Activated T-cell treated with anti-CD3 and anti-CD28 coated beads, Interleukin-2, amount 50 U/mL, for 4 hours (primary cell): ENCODE measurements around the gene AMH. TPM values are rescaled to one million over a fixed set of nuclear protein-coding genes. Genes with fewer than 3 reads are reported as not detected.
A peak's percentile ranks its signal among the peaks of the same experiment; 100 is the strongest.

ENCODE experiments used
- ATAC-seq, 2 donors: fragments of 200-7000 bp; cut with Tn5 transposase; one replicate each; pipeline ENCODE4 v1.10.0; 2021
- DNase-seq: peaks from one replicate; pipeline ENCODE4 v3.0.0-alpha.2; 2020
- H3K27me3 Mint-ChIP-seq: one replicate; pipeline ENCODE4 v1.8.0; 2021; ENCODE audit warnings: low read depth, mixed read lengths
- H3K36me3 Mint-ChIP-seq: one replicate; pipeline ENCODE4 v1.8.0; 2022; ENCODE audit warnings: mixed read lengths; ENCODE audit not compliant: insufficient read depth
- H3K4me1 Mint-ChIP-seq: one replicate; pipeline ENCODE4 v1.8.0; 2021; ENCODE audit warnings: low read depth, mixed read lengths
- H3K4me3 Mint-ChIP-seq: one replicate; pipeline ENCODE4 v1.8.0; 2021; ENCODE audit warnings: mild to moderate bottlenecking, moderate library complexity, mixed read lengths
- H3K9me3 Mint-ChIP-seq: one replicate; pipeline ENCODE4 v1.8.0; 2021; ENCODE audit warnings: mixed read lengths
- total RNA-seq, 3 donors: library from RNA; stranded (reverse); gene quantifications; one replicate each; pipeline ENCODE4 v1.2.1, GENCODE V29; 2021

Gene AMH
- total RNA-seq, 3 donors from 2014 or later: 3.9 to 9.4 (median 5.8) TPM

DNA sequence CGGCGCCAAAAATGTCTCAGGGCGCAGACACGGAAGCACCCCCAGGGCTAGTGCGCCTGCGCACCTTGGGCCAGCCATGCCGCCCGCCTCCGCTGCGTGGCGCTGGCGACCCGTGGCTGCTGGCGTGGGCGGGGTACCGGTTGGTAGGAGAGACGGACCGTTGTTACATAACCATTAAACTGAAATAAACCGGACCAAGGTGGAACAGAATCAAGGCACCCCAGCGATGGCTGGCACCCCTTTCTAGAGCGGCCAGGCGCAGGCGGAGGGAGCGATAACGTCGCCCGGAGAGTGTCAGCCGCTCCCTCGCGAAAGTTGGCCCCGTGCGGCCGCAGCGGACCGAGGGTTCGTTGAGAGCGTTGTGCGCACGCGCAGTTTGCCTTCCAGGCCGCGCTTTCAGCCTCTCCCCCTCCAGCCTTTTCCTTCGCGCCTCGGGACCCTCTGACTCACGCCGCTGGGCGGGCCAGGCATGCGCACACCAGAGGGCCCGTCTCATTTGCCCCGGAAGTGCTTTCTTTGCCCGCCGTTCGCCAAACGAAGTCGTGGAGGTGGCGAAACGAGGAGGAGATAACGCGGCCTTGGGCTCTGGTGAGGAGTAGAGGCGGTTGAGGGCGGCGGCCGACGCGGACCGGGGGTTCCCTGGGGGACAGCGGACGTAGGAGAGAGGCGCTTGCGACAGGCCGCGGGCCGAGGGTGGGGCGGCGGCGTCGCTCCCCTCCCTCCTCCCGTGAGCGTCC is 12.6 kb upstream of the AMH start, which contains the start of the genes PLEKHJ1 and SF3A2:
Gene PLEKHJ1 (minus strand): TSS at position 16 of the 737 bp plus-strand sequence. CDS start 81 bp downstream, outside the sequence.
Gene SF3A2 (plus strand): TSS at position 511 of the 737 bp plus-strand sequence. CDS start 6,595 bp downstream, outside the sequence.
- Mint-ChIP-seq H3K36me3 (peaks cover 25% of the 10 kb centered on the region), H3K4me3 (peak within 1 kb of the TSS; percentile 97), H3K27me3 (no peaks in the 10 kb centered on the region), H3K4me1 (peaks cover 52% of the 10 kb centered on the region), H3K9me3 (no peaks in the 10 kb centered on the region)
- DNase-seq: peak; percentile 99
- ATAC-seq: peak; percentile 78

- ATAC-seq (no peak), DNase-seq (no peak)
- no peaks in the 10 kb centered on the region for H3K27me3 Mint-ChIP-seq
- peaks cover 24% of the 10 kb centered on the region for H3K36me3 Mint-ChIP-seq
- peak overlapping the region; percentile 97 for H3K4me3 Mint-ChIP-seq
- peaks cover 60% of the 10 kb centered on the region for H3K4me1 Mint-ChIP-seq
- no peaks in the 10 kb centered on the region for H3K9me3 Mint-ChIP-seq
Measured at GRCh38 chr19:2237051-2237868, 11.9 kb upstream of the AMH start.

GRCh38 chr19:2237869-2238153 is 11.3 kb upstream of the AMH start:
- Mint-ChIP-seq H3K27me3 (no peaks in the 10 kb centered on the region), H3K36me3 (peaks cover 27% of the 10 kb centered on the region)

DNA sequence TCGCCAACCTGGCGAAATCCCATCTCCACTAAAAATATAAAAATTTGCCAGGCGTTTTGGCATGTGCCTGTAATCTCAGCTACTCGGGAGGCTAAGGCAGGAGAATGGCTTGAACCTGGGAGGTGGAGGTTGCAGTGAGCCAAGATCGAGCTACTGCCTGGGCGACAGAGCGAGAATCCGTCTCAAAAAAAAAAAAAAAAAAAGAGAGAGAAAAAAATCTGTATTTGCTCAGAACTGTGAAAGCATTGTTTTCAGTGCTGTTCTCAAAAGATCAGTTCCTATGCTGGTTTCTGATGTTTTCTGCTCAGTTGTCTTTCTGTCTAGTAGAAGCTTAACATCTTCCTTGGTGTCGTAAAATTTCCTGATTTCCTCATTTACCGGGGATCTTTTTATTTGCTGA is 9.9 kb upstream of the AMH start:
- Mint-ChIP-seq H3K36me3 (peaks cover 24% of the 10 kb centered on the region), H3K27me3 (no peaks in the 10 kb centered on the region)

More at GRCh38 chr19:2237869-2238153, 11.3 kb upstream of the AMH start:
- Mint-ChIP-seq H3K4me3 (peak overlapping the region; percentile 97), H3K9me3 (no peaks in the 10 kb centered on the region), H3K4me1 (peaks cover 65% of the 10 kb centered on the region)
- DNase-seq: no peak
- no peak for ATAC-seq

GRCh38 chr19:2239771-2240770 is 9.1 kb upstream of the AMH start:
- Mint-ChIP-seq H3K36me3 (peaks cover 27% of the 10 kb centered on the region), H3K9me3 (no peaks in the 10 kb centered on the region), H3K27me3 (no peaks in the 10 kb centered on the region), H3K4me3 (peak overlapping the region; percentile 97), H3K4me1 (peaks cover 58% of the 10 kb centered on the region)
- DNase-seq (no peak), ATAC-seq (no peak)

More for the DNA sequence above, 9.9 kb upstream of the AMH start:
- ATAC-seq (no peak), DNase-seq (no peak)
- Mint-ChIP-seq H3K4me1 (peaks cover 63% of the 10 kb centered on the region), H3K4me3 (peak overlapping the region; percentile 97), H3K9me3 (no peaks in the 10 kb centered on the region)

DNA sequence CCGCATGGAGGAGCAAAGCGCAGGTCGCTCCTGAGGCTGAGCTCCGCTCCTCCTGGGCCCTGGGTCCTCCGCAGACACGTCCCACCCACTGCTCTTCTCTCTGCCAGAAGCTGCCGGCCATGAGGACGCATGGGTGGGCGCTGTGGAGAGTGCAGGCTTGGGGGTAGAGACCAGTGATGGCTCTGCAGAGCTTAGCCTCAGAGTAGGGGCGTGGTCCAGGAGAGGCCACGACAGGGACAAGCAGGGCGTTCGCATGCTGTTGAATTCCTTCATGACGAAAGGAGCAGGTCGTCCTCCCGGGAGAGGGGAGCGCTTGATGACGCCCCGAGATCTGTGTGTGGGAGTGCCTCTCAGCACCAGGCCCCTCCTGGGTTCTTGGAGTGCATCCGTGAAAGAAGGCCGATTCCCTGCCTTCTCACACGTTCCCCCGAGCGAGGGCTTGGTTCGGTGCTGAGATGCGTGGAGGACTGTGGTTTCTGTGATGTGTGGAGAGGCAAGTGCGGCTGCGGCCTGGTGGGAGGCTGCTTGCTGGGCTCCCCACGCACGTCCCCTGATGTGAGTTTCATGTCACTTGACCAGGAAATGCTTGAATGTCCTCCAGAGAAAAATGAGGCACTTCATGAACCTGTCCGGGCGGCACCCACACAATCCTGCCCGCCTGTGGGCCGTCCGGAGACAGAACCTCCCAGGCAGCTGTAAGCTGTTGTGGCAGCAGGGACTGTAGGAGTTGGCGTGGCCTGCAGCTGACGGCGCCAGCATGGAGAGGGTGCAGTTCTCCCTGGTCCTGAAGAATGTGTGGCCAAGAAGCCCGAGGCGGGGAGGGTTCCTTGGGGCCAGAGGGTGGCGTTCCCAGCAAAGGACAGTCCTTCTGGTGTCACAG is 8.0 kb upstream of the AMH start:
- H3K4me1 Mint-ChIP-seq: peaks cover 56% of the 10 kb centered on the region
- no peaks in the 10 kb centered on the region for H3K9me3 Mint-ChIP-seq
- peak overlapping the region; percentile 97 for H3K4me3 Mint-ChIP-seq
- ATAC-seq: no peak
- DNase-seq: no peak
- H3K27me3 Mint-ChIP-seq: no peaks in the 10 kb centered on the region
- peaks cover 32% of the 10 kb centered on the region for H3K36me3 Mint-ChIP-seq

DNA sequence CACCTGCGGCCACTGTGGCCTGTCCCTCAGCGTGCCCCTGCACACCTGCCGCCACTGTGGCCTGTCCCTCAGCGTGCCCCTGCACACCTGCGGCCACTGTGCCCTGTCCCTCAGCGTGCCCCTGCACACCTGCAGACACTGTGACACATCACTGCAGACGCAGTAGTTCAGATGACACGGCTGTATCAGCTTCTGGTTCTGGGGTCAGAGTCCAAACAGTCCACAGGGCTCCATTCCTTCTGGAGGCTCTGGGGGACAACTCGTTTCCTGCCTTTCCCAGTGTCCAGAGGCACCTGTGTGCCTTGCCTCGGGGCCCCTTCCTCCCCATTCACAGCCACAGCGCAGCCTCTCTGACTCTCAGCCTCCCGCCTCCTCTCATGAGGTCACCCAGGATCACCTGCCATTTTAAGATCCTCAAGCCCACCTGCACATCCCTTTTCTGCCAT is 7.0 kb upstream of the AMH start:
- H3K36me3 Mint-ChIP-seq: peaks cover 33% of the 10 kb centered on the region
- peak overlapping the region; percentile 19 for H3K4me3 Mint-ChIP-seq
- no peak for ATAC-seq
- no peaks in the 10 kb centered on the region for H3K27me3 Mint-ChIP-seq
- H3K9me3 Mint-ChIP-seq: no peaks in the 10 kb centered on the region
- DNase-seq: no peak
- H3K4me1 Mint-ChIP-seq: peaks cover 53% of the 10 kb centered on the region

- no peak overlapping the region for H3K4me3 Mint-ChIP-seq
- H3K36me3 Mint-ChIP-seq: peaks cover 29% of the 10 kb centered on the region
- H3K27me3 Mint-ChIP-seq: no peaks in the 10 kb centered on the region
- H3K9me3 Mint-ChIP-seq: no peaks in the 10 kb centered on the region
- H3K4me1 Mint-ChIP-seq: peaks cover 49% of the 10 kb centered on the region
- ATAC-seq: no peak
- DNase-seq: no peak
Measured at GRCh38 chr19:2242816-2243215, 6.3 kb upstream of the AMH start.

GRCh38 chr19:2243274-2244124 is 5.6 kb upstream of the AMH start:
- ATAC-seq (no peak), DNase-seq (no peak)
- Mint-ChIP-seq H3K27me3 (no peaks in the 10 kb centered on the region), H3K9me3 (no peaks in the 10 kb centered on the region), H3K4me3 (no peak overlapping the region), H3K36me3 (peaks cover 26% of the 10 kb centered on the region), H3K4me1 (peaks cover 43% of the 10 kb centered on the region)

DNA sequence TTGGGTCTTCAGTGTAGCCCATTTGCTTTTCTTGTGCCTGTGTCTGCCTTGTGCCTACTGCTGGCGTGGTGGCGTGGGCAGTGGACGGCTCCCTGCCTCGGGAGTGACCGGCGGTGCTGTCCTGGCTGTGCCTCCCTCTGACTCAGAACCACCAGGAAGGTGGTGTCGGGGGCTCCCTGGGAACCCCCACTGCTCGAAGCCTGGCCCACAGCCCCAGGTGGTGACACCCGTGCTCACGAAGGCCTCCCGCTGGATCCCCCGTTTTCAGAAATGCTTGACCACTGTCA is 5.1 kb upstream of the AMH start:
- H3K36me3 Mint-ChIP-seq: peaks cover 24% of the 10 kb centered on the region
- ATAC-seq (no peak), DNase-seq (no peak)
- H3K27me3 Mint-ChIP-seq: no peaks in the 10 kb centered on the region
- peaks cover 37% of the 10 kb centered on the region for H3K4me1 Mint-ChIP-seq
- H3K9me3 Mint-ChIP-seq: no peaks in the 10 kb centered on the region
- no peak overlapping the region for H3K4me3 Mint-ChIP-seq

- H3K4me3 Mint-ChIP-seq: no peak overlapping the region
- peaks cover 33% of the 10 kb centered on the region for H3K4me1 Mint-ChIP-seq
- no peaks in the 10 kb centered on the region for H3K27me3 Mint-ChIP-seq
- peaks cover 22% of the 10 kb centered on the region for H3K36me3 Mint-ChIP-seq
- DNase-seq: no peak
- no peaks in the 10 kb centered on the region for H3K9me3 Mint-ChIP-seq
- no peak for ATAC-seq
Measured at GRCh38 chr19:2244486-2244885, 4.6 kb upstream of the AMH start.

DNA sequence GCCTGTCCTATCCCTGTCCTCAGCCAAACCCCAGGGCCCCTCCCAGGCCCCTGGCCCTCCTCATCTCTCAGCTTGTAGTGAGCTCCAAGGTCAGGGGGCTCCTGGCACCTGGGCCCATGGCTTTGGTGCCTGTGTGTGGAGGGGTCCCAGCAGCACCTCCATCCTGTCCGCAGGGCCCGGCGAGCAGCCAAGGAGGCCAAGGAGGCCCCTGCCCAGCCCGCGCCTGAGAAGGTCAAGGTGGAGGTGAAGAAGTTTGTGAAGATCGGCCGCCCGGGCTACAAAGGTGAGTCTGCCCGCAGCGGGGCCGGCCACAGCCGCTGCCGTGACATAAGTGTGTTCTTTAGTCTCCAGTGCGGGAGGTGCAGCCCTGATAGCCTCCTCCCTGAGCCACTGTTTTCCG is 3.9 kb upstream of the AMH start:
- no peak overlapping the region for H3K4me3 Mint-ChIP-seq
- H3K36me3 Mint-ChIP-seq: peaks cover 19% of the 10 kb centered on the region
- no peak for DNase-seq
- H3K4me1 Mint-ChIP-seq: peaks cover 27% of the 10 kb centered on the region
- H3K27me3 Mint-ChIP-seq: peaks cover 2% of the 10 kb centered on the region
- no peaks in the 10 kb centered on the region for H3K9me3 Mint-ChIP-seq
- ATAC-seq: no peak
